AG08396 (cell line): Measurements from ENCODE around the gene SHISA8.
A peak's percentile ranks its signal among the peaks of the same experiment; 100 is the strongest.

Experiments
- DNase-seq: peaks from one replicate; pipeline ENCODE4 v3.0.0; 2012; ENCODE audit warnings: low spot score, mixed read lengths

Gene SHISA8

DNA sequence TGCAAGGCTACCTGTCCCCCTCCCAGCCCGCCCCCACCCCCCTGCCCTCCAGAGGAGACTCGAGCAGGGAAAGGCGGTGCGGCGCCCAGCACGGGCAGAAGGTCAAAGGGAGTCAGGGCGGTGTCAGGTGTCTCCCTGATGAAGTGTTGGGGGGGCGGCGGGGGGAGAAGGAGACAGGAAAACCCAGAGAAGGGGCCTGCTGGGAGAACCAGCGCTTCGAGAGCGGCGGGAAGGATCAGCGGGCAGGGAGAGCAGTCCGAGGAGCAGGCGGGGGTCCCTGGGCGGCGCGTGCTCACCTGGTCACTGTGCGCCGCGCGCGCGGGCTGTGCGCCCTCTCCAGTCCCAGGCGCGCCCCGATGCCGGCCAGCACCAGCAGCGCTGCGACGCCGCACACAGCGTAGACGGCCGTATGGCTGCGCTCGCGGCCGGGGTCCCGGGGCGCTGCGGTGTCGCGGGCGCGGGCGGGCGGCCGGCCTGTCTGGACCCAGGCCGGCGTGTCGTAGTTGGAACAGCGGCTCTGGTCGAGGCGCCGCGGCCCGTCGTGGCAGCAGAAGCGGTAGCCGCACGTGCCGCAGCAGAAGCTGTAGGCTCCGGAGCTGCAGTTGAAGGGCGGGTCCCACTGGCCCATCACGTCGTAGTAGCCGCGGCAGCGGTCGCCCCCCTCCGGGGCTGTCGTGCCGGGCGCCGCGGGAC is 886 bp downstream of the SHISA8 start:
- no peak for DNase-seq

DNA sequence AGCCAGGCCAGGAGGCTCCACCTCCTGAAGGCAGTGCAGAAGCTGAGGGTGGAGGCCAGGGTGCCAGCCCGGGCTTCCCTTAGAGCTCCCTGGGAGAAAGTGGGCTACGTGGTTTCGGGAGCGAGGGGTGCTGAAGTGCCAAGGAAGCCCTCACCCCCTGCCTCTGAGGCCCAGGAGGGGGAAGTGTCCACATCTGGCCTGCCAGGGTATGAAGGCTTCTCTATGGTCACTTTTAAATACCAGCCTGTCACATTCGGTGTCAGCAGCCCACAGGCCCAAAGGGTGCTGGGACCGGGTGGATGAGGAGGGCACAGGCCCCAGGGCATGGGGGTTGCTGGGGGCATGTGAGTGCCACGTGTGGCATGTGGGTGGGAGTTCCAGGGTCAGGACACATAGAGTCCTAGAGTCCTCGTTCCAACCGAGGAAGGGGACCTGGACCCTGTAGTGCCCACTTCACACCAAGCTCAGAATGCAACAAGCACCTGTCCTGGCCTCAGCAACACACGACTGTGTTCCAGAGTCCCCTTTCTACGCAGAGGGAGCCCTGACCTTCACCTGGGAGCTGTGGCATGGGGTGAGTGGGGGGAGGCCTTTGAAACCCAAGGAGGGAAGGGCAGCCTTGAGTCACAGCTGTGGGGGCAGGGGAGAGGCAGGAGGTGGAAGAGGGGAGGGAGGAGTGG is 1.7 kb downstream of the SHISA8 start:
- no peak for DNase-seq

DNA sequence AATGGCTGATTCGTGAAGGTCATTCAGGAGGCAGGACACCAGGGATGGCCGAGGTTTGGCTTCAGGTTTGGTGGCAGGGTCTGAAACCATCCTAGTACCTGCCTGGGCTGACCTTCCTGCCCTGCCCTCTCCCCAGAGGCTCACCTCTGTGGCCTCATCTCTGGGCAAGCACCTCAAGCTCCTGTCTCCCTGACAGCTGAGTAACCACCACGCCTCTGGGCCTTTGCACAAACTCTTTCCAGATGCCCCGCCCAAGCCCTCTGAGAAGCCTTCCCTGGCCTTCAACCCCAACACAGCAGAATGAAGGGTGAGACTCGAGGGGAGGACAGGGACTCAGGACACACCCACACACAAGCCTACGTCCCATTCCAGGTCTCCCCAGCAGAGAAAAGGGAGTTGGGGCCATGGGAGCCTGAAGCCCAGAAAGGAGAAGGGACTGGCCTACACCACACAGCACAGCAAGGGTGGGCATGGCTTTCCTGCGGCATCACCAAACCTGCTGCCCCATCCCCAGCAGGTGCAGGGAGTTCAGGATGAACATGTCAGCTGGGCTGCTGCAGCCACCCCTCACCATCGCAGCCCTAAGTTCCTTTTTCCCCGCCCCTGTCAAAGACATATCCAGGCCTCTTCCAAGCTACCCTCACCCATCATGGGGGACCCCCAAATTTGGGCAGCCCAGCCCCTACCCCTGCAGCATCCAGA is 2.4 kb downstream of the SHISA8 start:
- no peak for DNase-seq

DNA sequence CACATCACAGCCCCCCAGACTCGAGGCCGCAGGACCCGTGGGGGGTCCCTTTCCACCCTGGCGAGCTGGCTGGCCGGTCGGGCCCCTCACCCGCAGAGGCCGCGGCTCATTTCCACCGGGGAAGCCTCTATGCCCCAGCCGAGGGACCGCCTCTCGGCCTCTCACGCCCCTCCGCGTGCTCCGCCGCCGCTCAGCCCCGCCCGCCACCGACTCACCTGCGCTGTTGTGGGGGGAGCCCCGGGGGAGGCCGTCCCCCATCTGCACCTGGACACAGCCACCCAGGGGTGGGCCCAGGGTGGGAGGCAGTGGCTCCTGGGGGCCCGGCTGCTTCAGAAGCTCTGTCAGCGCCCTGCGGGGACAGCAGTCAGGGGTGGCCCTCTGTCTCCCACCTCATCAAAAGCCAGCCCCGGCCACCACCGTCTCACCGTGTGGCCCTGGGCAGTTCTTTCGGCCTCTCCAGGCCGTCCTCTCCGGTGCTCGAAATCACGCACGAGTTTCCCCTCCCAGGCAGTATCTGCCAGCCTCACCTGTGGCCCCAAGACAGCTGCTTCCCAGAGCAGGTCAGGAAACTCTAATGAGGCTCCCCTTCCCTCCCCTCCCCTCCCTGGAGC is 3.8 kb downstream of the SHISA8 start:
- no peak for DNase-seq

DNA sequence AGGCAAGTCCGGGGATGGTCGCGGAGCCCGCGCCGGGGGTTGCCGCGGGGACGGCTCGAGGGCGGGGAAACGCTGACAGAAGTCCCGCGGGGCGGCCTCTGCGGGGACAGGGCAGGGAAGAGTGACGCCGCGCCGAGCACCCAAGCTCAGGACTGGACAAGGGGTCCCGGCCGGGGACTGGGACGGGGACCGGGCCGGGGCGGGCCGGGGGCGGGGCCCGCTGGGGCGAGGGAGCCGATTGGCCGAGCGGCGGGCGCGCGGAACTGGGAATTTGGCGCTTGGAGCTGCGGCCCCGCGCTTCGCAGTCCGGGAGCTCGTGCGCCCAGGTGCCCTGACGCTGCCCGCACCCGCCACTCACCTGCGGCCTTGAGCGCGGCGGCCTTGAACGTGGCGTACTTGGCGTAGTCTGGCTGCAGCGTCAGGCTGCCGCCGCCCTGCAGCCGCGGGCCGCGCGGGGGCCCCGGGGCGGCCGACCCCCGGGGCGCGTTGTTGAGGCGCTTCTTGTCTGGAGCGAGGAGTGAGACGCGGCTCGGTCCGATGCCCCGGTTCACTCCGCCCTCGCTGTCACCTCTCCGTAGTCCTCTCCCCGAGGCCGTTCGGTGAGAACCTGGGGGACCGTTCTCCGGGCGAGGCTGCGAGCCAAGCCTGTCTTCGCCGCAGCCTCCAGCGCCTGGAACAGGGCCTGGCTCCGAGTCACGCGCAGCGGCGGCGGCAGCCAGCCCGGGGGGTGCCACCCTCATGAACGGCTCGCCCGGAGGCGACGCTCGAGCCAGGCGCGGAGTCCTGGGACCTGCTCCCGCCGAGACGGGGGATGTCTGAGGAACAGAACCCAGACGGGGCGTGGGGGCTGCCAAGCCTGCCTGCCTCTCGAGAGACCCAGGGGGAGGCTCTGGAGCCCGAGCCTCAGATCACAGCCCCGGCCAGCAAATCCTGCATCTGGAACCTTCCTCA is 4.5 kb downstream of the SHISA8 start:
- peak; percentile 78 for DNase-seq

DNA sequence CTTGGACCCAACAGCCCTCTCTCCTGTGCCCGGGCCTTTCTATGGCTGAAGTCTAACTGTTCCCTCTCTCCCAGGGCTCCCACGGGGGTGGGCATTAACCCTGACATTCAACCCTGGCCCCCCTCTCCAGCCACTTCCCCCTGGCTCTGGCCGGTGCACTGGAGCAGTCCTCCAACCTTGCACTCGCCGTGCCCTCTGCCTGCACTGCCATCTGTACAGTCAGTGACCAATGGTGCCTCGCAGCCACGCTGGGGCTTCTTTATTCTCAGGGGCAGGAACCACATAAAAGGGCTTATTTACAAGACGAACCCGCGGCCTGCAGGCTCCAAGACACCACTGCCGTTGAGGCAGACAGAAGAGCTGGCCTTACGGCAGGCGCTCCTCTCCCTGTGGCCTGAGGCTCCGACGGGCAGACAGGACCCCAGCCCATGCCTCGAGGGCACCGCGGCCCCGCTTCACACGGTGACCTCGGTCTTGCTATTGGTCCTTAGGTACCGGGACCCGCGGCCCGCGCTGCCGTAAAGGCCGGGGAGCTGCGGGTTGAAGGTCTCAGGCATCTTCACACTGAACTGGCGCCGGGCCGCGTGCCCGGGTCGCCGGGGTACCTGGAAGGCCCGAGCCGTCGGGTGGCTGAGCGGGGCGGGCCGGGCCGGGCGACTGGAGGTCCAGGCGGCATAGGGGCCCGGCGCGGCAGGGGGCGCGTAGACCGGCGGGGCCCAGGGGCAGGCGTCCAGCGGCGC is 5.4 kb downstream of the SHISA8 start:
- no peak for DNase-seq

DNA sequence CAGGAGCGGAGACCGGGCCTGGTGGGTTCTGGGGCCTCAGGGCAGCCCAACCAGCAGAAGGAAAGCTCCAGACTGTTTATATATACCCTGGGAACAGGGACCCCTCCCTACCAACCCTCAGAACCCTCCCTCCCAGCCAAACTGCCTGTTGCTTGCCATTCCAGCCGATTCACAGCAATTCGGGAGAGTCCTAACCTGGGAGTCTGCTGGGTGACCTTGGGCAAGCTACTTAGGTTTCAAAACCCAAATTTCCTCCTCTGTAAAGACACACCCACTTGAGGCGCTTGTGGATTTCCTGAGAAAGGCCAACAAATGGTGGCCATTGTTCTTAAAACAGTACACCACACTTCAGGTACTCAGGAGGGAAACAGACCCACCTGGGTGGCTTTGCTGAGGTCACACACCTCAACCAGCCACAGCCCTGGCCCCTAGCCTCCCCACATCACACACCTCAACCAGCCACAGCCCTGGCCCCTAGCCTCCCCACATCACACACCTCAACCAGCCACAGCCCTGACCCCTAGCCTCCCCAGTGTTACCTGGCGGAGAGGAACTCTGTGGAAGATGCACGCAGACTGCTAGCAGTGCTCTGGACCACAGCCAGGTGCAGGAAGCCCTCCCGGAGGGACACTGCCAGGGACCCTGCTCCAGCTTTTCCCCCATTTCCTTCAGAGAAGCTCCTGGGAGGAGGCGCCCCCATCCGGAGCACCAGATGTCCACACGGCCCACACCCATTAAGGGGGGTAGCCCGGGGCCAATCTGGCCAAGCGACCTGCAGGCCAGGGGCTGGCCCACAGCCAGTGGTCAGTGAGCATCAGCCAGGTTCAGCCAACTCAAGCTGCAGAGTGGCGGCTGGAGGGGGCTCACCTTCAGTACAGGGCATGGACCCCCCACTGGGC is 6.2 kb downstream of the SHISA8 start:
- no peak for DNase-seq

DNA sequence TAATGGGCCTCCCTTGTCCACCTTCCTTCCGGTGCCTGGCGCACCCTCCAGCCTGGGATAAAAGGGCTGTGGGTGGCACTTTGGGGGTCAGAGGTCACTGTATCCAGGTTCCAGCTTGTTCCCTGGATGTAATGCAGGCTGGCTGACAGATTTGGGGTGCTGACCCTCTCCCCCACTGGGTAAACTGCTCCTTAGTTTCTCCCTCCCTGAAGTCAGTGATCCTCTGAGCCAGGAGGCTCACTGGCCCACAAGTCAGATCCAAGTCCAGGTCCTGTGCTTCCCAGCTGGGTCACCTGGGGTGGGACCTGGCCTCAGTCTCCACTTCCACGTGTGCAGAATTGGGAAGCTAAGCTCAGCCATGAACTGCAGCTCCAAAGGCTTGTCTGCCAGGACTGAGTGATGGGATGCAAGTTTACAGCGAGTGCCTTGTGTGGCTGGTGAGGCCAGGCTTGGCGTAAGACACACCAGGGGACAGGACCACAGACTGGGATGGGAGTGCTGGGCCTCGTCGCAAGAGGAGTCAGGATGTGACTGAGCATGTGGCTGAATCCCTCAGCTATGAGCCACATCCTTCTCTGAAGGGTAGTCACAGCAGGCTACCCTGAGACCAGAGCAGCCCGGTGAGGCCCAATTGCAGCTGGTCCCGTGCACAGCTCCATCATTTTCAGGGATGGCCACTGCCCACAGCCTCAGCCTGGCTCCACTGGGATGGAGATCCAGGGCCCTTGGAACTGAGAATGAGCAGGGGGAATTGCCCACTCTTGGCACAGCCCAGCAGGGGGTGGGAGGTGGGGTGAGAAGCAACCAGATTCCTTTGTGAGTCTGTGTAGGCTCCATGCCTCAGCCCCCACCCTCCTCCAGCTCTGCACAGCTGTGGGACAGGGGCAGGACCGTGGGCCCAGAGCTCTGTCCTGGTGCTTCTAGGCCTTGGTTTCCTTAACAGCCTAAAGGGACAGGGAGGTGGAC is 7.2 kb downstream of the SHISA8 start:
- DNase-seq: peak; percentile 53

DNA sequence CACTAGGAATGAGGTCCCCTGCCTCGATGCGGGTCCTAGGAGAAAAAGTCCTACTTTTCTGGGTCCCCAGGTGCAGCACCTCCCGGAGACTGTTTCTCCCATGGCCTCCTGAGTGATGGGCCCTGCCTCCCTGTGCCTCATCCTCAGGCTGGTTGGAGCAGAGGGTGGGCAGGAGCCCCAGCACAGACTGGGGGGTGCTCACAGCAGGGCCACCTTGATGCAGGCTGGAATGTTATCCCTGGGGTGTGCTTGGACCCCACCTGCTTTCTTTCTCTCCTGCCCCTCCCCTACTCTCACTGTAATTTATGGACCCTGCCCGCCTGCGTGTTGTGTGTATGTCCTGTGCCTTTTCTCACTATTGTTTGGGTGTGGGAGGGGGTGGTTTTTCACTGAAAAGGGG is 8.1 kb downstream of the SHISA8 start:
- no peak for DNase-seq

DNA sequence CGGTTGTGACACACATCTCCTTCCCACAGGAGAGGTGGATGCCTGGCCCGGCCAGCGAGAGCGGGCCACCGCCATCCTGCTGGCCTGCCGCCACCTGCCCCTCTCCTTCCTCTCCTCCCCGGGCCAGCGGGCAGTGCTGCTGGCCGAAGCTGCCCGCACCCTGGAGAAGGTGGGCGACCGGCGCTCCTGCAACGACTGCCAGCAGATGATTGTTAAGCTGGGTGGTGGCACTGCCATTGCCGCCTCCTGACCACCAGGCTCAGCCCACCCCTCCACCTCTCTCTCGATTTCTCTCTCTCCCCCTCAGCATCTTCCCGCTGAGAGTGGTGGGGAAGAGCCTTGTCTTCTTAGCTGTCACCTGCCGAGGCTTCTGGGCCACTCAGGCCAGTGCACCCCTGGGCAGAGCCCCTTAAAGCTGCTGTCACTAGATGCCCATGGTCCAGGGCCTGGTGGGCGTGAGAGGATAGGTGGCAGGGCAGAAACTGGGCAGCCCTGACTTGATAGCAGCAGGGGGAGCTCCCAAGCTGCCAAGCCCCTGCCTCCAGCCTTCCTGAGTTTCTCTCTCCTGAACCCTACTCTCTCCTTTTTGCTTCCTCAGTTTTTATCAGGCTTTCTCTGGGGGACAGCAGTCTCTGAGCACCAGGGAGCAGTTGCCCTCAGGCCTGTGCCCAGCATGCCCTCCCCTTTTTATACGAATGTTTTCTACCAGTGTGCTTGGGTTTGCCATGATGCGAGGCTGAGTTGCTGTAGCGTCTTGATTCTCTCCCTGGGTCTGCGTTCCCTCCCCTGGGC is 9.3 kb downstream of the SHISA8 start:
- DNase-seq: no peak

DNA sequence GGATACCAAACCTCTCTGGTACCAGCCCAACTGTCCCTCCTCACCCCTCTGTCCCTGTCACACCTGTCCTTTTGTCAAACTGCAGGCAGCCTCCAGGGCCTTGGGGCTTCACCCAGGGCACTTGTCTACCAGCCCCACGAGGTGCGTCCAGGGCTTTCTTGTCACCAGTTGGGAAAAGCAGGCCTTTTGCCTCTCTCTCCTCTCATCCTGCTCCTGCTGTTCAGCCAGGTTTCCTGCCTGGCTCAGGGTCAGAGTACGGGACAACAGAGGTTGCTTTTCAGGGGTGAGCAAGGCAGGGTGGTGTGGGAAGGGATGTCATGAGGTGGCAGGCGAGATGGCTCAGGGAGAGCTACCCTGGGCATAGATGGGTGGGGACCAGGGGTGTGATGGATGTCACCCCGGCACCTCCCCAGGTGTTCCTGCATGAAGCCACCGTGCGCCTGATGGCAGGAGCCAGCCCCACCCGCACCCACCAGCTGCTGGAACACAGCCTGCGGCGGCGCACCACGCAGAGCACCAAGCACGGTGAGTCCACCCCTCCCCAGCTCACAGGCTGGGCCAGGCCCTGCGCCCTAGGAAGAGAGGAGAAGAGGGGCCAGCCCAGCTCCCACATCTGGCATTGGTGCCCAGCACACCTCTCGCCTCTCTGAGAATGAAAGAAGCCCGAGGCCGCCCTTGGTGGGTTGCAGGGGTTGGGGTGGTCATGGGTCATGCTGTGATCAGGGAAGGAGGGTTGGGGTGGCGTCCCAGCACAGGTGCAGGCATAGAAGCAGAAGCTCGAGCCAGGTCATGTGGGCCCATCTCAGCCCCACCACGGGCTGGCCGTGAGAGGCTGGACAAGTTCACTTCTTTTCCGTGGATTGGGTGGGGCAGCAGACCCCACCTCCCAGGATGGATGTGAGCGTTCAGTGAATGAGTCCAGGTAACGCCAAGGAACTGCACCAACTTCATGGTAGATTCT is 10.1 kb downstream of the SHISA8 start:
- no peak for DNase-seq

DNA sequence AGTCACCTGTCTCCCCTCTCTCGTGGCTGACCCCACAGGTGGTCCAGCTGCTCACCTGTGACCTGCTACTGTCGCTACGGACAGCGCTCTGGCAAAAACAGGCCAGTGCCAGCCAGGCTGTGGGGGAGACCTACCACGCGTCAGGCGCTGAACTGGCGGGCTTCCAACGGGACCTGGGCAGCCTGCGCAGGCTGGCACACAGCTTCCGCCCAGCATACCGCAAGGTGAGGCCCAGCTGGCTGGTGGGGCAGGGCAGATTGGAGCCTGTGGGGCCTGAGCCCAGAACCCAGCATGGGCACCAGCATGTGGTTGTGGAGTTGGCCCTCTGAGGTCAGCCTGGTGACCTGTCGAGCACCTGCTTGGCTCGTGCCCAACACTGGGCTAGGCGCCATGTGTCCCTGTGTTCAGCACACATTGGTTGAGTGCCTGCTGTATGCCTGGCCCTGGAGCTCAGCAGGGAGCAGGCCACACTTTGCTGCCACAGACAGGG is 11.9 kb downstream of the SHISA8 start:
- DNase-seq: no peak

DNA sequence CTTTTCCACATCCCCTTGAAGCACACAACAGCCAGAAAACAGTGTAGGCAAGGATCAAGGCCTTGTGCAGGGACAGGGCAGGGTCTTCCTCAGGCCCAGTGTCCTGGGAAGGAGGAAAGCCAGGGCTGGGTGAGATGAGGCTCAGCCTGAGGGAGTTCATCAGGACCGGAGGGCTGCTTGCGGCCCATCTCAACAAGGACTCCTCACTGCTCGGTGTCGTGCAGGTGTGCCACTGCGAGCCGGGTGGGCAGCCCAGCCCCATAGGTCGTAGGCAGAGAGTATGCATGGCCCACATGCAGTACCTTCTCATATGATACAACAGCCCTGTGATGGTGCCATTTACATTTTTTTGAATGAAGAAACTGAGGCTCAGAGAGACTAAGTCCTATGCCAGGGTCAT is 12.9 kb downstream of the SHISA8 start:
- DNase-seq: no peak

DNA sequence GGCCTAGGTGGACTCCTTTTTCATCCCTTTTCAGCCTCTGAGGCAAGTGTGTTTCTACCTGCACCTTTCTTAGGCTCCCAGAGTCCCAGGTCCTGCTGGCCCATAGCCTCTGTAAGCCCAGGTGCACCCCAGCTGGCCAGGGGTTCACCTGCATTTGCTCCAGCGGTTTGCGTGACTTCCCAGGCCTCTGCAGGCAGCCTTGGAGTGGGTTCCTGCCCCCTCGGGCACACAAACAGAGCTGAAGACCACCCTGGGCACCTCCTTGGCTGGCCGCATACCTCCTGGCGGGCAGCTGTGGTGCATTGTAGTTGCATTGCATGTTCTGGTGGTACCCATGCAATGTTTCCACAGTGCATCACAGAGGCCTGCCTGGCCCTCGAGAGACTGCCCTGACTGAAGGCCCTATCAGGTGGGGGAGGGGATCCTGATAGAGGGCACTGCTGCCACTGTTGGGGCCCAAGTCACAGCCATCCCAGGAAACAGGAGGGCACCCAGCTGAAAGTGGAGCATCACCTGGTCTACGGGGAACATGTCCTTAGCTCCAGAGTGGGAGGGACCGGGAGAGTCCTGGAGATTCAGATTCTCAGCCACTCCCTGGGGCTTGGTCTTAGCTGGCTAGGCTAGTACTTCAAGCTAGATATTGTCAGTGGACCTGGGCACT is 14.1 kb downstream of the SHISA8 start:
- DNase-seq: no peak

DNA sequence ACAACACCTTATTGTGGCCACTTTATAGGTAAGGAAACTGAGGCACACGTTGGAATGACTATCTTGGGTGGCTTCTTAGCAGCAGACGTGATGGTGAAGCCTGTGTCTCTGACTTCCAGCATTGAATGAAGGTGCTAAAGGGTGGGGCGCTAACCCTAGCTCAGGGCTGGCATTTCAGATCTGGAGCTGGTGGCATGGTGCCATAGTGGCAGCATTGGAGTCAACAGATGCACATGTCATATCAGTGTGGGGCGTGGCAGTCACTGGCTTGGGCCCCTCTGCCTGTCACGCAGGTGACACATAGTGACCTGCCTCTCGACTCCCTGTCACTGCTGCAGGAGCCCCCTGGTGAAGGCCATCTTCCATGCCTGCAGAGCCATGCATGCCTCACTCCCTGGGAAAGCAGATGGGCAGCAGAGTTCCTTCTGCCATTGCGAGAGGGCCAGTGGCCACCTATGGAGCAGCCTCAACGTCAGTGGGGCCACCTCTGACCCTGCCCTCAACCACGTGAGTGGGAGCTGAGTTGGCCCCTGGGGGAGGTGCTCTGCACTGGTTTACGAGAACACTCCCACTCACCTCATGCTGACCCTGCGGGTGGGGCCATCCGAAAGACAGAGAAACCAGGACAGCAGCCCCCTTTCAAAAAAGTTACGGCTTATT is 14.8 kb downstream of the SHISA8 start:
- no peak for DNase-seq
